ENCODE results near the gene GPR137. TPM values are rescaled to one million over a fixed set of nuclear protein-coding genes. Genes with fewer than 3 reads are reported as not detected.
A peak's percentile ranks its signal among the peaks of the same experiment; 100 is the strongest.

The GPR137 gene
- total RNA-seq, 1 donor from 2014 or later, result 4.7 TPM

DNA sequence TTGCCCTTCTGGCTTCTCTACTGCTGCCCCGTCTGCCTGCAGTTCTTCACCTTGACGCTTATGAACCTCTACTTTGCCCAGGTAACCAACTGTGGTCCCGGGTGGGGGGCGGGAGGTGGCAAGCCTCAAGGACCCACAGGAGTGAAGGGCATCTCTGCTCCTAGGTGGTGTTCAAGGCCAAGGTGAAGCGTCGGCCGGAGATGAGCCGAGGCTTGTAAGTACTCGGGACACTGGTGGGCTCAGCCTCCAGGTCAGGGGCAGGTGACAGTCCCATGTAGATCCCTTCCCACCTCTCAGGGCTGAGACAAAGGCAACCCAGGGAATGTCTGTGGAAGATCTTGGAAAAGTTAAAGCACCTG lies 1.1 kb downstream of the GPR137 start:
- DNase-seq, result no peak

DNA sequence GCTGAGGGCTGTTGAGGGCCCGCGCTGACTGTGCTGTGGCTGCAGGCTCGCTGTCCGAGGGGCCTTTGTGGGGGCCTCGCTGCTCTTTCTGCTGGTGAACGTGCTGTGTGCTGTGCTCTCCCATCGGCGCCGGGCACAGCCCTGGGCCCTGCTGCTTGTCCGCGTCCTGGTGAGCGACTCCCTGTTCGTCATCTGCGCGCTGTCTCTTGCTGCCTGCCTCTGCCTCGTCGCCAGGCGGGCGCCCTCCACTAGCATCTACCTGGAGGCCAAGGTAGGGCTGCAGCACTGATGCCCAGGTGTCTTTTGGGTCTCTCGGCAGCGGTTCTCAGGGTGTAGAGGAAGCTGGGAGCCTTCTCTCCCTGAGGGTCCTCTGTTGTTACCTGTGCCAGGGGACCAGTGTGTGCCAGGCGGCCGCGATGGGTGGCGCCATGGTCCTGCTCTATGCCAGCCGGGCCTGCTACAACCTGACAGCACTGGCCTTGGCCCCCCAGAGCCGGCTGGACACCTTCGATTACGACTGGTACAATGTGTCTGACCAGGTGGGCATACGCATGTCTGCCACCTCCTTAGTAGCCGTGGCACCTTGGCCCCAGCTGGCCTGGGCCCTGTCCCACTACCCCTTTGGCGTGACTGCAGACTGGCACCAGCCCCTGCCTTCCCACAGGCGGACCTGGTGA lies 2.2 kb downstream of the GPR137 start:
- DNase-seq, result no peak

DNA sequence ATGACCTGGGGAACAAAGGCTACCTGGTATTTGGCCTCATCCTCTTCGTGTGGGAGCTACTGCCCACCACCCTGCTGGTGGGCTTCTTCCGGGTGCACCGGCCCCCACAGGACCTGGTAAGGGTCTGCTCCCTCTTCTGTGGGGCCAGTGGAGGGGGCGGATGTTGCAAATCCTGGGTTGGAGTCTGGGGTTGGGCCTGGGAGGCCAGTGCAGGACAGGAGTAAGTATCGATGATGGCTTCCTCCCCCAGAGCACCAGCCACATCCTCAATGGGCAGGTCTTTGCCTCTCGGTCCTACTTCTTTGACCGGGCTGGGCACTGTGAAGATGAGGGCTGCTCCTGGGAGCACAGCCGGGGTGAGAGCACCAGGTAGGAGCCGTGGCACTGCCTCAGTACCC lies 2.7 kb downstream of the GPR137 start:
- DNase-seq, result no peak

DNA sequence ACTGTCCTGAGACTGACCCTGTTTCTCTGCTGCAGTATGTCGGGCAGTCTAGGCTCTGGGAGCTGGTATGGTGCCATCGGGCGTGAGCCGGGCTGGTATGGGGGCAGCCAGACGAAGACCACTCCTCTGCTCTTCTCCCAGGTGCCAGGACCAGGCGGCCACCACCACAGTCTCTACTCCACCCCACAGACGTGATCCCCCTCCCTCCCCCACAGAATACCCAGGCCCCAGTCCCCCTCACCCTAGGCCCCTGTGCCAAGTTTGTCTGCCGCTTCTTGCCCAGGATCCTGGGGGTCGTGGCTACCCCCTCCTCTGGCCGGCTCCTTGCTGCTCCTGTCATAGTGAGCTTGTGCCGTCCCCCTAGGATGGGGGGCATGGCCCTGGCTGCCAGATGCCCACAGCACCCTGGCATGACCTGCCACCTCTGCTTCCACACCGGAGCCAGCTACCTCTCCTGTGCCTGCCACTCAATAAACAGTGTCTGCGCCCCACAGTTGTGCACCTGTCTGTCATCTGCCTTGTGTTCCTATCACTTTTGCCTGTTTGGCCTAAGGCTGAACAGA lies 3.4 kb downstream of the GPR137 start:
- DNase-seq, result no peak

DNA sequence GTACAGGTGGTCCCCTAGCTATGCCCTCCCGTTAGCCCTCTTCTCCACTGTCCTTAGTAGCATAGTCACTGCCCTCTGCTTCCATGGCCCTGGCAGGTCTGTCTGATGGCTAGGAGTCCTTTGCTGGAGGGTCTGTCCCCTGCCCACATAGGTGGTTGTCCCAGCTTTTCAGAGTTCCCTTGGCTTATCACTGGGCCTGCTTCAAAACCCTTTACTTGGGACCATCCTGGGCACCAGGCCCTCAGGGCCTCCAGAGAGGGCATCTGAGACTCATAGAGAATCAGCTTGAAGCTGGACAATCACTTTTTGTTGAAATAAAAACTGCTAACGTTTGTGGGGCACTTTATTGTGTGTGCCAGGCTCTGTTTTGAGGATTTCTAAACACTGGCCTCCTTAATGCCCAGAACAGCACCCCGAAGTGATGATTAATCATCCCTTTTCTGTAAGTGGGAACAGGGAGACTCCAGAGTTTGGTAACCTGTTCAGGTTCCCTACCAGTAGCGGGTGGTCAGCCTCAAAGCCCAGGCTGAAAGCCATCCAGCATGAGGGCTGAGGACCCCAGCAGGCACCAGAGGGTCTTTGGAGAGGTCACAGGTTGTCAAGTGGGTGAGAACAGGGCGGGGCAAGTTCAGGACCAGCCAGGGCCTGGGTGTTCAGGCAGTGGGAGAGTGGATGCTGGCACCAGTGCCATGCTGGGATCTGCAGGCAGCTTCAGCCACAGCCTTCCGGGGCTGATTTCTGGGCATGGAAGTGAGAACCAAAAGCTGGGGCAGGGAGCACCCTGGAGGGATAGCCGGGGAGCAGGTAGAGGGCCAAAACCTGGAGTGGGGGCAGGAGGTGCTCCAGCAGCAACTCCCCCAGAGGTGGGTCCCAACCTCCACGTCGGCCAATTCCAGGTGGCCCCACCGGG lies 5.0 kb downstream of the GPR137 start:
- no peak for DNase-seq

DNA sequence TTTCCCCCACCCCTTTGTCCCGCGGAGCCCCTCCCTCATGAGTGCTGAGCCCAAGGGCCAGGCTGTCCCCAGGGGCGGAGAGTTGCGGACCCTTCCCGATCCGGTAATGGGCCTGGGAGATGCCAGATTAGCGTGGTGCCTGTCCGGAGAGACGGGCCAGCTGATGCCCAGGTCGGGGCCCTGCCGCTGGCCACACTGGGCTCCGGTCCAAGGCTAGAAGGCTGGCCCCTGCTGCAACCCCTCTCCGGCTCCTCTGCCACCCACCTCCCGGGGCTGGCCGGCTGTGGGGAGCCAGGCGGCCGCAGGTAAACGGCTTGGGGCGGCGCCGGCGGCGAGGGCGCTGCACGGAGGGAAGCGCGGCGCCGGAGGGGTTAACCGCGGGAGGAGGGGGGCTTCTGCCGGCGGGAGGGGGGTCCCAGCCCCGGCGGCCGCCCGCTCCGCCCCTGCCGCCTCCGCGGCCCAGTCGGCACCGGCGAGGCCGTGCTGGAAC lies 5.7 kb downstream of the GPR137 start, which contains the start of gene KCNK4:
KCNK4 (plus strand) TSS at position 41 of the 490 bp plus-strand sequence. CDS start 1,717 bp downstream, outside the sequence.
- no peak for DNase-seq

DNA sequence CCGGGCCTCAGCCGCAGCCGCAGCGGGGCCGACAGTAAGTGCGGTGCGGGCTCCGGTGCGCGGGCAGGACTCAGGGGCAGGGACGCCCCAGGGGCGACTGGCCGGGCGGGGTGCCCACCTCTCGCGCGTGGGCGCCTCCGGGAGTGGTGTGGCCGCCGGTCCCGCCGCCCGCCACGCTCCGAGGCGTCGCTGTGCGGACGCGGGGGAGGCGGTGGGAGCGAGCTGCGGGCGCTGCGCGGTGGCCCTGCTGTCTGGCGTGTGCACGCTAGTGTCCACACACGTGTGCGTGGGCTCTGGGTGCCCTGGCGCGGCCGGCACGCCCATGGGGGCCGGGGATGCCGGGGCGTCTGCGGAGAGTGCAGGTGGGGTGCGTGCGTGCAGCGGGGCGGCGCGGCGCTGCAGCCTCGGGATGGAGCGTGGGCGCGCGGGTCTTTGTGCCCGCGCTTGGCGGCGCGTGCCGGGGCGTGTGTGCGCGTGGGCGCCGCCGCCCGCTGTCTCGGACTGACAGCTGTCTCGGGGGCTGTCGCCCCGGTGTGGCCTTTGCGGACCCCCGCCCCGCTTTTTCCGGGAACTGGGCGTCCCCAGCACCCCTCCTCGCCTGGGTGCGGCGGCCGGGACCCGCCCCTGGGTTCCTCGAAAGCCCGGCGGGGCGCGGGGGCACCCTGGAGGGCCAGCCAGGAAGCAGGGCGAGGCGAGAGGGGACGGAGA lies 6.3 kb downstream of the GPR137 start:
- DNase-seq, result no peak

DNA sequence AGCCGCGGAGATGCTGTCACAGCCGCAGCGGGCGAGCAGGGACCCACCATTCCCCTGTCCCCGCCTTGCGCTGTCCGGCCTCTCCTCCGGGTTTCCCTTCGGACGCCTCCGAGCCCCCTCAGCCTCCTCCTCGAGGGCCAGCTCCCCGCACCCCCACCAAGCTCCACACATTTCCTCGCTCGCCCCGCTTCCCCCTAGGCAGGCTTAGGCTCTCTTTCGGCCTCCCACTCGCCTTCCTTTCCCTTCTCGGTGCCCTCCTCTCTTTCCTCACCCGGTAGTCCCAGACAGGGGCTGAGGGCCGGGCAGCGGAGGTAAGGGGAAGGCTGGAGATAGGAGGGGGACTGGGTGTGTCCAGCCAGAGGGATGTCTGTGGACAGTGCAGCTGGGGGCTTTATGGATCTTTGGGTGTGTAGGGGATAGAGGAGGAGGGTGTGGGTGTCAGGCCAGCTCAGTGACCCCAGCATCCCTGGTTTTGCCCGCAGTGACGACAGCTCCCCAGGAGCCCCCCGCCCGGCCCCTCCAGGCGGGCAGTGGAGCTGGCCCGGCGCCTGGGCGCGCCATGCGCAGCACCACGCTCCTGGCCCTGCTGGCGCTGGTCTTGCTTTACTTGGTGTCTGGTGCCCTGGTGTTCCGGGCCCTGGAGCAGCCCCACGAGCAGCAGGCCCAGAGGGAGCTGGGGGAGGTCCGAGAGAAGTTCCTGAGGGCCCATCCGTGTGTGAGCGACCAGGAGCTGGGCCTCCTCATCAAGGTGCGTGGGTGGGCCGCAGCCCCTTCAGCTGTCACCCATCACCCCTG lies 7.0 kb downstream of the GPR137 start:
- no peak for DNase-seq

DNA sequence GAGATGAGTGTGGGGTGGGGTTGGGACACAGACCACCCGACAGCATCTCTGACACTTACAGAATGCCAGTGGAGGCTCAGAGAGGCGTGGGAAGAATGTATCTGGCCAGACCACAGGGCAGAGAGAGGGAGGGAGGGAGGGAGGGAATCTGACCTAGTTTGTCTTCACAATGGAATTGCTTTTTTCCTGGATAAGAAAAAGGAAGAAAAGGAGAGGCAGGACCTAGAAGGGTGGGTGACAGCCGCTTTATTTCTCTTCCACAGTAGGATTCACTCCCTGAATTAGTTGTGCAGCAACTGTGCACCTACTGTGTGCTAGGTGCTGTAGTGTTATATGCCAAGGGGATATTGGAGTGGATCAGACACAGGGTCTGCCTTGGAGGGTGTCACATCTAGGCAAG lies 9.1 kb downstream of the GPR137 start:
- no peak for DNase-seq

DNA sequence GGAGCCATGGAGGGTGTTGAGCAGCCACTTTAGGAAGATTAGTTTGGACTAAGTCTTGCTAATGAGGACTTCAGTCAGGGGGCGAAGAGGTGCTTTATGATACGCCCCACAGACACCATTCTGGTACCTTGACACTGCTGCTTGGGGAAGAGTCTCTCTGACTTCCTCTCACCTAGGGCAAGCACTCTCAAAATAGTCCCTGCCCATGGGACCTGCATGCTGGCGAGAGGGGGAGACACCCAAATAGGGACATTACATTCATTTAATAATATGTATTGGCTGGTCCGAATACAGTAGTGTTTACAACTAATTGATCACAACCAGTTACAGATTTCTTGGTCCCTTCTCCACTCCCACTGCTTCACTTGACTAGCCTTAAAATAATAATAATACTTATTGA lies 10.1 kb downstream of the GPR137 start:
- no peak for DNase-seq

DNA sequence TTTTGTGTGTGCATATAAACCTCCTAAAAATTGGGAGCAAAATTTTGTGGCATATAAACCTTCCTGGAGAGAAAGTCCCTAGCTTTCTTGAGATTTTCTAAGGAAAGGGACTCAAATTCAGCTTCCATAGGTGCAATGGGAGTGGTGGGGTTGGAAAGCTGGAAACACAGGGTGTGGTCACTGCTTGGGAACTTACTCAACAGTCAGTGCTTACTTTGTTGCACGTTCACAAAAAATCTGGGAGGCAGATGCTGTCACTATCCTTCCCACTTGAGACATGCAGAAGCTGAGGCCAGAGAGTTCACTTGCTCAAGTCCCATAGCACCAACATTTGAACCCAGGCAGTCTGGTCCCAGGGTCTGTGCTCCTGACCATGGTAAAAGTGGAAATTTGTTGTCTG lies 10.6 kb downstream of the GPR137 start:
- DNase-seq, result peak; percentile 22

DNA sequence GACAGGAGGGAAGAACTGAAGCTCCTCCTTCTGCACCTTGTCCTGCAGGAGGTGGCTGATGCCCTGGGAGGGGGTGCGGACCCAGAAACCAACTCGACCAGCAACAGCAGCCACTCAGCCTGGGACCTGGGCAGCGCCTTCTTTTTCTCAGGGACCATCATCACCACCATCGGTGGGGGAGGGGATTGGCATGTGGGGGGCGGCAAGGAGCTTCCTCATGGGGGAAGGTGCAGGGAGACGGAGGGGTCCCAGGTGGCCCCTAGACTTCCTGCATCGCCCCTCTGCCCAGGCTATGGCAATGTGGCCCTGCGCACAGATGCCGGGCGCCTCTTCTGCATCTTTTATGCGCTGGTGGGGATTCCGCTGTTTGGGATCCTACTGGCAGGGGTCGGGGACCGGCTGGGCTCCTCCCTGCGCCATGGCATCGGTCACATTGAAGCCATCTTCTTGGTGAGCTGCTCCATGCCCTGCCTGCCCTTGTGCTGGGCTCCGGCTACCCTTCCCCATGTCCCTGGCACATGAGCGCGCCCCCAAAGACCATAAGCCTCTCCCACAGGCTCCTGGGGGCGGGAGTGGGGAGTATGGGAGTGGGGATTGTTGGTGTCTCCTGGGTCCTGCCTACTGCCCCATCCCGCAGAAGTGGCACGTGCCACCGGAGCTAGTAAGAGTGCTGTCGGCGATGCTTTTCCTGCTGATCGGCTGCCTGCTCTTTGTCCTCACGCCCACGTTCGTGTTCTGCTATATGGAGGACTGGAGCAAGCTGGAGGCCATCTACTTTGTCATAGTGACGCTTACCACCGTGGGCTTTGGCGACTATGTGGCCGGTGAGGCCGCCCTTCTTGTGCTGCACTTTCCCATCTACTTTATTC lies 11.4 kb downstream of the GPR137 start:
- DNase-seq, result no peak

DNA sequence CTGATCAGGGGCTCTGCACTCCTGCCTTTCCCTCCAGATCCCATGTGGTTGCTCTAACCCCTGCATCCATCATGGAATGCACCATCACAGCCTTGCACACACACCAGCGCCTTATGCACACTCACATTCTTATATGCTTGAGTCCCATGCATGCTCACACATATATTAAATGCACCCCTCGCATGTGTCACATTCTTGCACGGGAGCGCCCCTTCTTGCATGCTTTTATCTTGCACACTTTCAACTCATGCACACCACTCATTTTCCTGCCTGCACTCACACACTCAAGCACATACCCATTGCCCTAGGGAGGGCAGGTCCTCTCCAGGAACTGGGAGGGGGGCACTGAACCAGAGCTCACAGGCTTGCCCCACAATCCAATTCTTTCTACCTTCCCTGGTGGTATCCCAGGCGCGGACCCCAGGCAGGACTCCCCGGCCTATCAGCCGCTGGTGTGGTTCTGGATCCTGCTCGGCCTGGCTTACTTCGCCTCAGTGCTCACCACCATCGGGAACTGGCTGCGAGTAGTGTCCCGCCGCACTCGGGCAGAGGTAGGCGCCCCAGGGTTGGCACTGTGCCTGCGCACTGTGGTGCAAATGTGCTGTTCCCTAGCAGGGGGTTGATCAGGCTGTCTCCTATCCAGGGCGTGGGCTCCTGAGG lies 12.2 kb downstream of the GPR137 start:
- no peak for DNase-seq

DNA sequence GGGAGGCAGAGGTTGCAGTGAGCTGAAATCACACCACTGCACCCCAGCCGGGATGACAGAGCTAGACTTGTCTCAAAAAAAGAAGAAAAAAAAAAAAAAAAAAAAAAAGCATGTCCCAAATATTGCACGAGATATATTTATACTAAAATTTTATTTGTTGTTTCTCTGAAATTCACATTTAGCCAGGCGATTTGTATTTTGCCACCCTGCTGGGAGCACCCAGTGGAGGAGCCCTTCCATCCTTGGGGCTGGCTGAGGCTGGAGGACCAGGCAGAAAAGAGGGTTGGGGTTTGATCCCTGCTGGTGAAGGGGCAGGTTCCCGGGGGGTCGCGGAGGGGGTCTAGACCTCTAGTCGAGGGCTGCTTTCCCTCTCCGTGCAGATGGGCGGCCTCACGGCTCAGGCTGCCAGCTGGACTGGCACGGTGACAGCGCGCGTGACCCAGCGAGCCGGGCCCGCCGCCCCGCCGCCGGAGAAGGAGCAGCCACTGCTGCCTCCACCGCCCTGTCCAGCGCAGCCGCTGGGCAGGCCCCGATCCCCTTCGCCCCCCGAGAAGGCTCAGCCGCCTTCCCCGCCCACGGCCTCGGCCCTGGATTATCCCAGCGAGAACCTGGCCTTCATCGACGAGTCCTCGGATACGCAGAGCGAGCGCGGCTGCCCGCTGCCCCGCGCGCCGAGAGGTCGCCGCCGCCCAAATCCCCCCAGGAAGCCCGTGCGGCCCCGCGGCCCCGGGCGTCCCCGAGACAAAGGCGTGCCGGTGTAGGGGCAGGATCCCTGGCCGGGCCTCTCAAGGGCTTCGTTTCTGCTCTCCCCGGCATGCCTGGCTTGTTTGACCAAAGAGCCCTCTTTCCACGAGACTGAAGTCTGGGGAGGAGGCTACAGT lies 13.6 kb downstream of the GPR137 start:
- no peak for DNase-seq

DNA sequence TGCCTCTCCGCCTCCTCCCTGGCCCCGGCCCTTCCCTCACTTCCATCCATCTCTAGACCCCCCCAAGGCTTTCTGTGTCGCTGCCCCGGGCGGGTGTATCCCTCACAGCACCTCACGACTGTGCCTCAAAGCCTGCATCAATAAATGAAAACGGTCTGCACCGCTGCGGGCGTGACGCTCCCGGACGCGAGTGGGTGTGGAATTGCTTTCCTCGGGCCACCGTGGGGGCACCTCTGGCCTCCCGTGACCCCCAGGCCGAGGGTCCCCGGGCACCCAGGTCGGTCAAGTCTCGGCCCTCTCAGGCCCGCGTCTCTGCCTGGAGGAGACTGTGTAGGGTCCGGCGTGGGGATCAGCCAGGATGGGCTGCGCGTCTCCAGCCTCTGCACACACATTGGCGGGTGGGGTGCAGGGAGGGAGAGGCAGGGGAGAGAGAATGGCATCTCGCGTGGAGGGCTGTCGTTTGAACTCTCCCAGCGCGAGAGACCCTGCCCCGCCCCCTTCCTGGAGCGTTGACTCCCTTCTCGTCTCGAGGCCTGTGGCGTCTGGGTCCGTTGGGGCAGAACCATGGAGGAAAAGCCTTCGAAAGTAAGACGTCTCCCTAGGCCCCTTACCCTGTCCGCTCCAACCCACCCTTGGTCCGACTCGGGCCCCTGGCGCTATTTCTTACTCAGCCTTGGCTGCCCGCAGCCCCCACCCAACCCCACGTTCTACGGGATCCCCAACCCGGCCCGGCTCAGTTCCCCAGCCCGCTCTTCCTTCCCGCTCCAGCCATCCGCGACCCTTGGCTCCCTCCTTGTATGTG lies 14.4 kb downstream of the GPR137 start, which contains the start of gene CATSPERZ:
CATSPERZ (plus strand) TSS at position 512 of the 802 bp plus-strand sequence; CDS start at position 565, 53 bp downstream.
- DNase-seq, result no peak

DNA sequence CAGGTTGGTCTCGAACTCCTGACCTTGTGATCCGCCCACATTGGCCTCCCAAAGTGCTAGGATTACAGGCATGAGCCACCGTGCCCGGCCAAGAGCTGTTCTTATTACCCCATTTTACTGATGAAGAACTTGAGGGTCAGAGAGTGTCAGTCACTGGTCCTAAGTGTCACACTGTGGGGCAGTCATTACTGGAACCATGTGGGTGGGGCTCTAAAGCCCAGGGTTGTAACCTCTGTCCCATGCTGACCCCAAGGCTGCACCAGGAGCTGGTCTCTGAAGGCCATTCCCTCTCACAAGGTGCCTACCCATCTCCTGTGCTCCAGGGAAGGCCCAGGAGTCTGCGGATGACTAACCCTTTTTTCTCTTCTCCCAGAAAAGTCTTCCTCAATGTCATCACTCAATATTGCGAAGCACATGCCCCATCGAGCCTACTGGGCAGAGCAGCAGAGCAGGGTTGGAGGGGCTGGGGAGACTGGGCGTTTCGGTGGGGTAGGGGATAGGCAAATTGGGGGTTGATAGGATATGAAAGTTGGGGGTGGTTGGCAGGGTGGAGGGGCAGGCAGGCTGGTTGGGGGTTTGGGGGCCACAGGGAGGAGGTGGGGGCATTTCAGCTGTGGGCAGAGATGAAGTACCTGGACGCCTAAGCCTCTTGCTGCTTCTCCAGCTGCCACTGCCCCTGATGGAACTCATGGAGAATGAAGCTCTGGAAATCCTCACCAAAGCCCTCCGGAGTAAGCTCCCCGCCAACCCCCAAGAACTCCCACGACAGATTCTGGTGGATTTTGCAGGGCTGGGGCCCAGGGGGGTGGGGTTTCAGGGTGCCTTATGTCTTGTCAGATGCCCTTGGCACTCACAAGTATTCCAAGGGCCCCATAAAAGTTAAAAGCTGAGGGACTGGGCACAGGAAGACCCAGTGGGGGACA lies 17.7 kb downstream of the GPR137 start:
- no peak for DNase-seq

DNA sequence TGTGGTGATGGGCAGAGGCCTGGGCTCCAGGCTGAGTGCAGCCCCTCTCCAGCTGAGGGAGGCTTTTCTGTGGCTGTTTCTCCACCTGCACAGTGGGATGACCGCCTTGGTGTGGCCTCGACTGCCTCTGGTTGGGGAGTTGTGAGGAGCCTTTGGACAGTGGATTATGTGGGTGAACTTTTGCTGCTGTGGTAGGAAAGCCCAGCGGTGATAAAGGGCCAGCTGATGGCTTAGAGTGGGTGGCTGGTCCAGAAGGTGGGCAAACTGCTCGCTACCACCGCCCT lies 18.3 kb downstream of the GPR137 start:
- DNase-seq, result no peak
